Measurements from ENCODE around the gene CDC34. TPM values are rescaled to one million over a fixed set of nuclear protein-coding genes. Genes with fewer than 3 reads are reported as not detected.

CDC34 gene
- total and polyA plus RNA-seq, 9 of the 15 experiments (the other 6 are each of a cell fraction or from before 2014, with no cell fraction given): 0.80 to 203 (median 65.5) TPM

- TF ChIP-seq HLTF (IDR thresholded peaks at IDR 0.05): no peak
- TF ChIP-seq CREB1 (IDR thresholded peaks at IDR 0.05): no peak
- TF ChIP-seq CREB1 (CRISPR knock-in tag; IDR thresholded peaks at IDR 0.05): no peak
- TF ChIP-seq GTF2B (IDR thresholded peaks at IDR 0.05; ENCODE audit: extremely low read depth, insufficient read length): no peak
- no peak for TF ChIP-seq TRIM28 (IDR thresholded peaks at IDR 0.05)
- no peak for TF ChIP-seq MTA3 (IDR thresholded peaks at IDR 0.05; ENCODE audit: borderline replicate concordance)
- TF ChIP-seq RAD21 (CRISPR knock-in tag; conservative IDR thresholded peaks at IDR 0.05 in 1 of 2, IDR thresholded peaks at IDR 0.05 in 1 of 2): no peak
- TF ChIP-seq HDAC1 (IDR thresholded peaks at IDR 0.05): no peak
- no peak for TF ChIP-seq XRCC3 (IDR thresholded peaks at IDR 0.05)
- no peak for TF ChIP-seq CEBPG (CRISPR knock-in tag; IDR thresholded peaks at IDR 0.05)
- no peak for TF ChIP-seq CEBPG (tag; conservative IDR thresholded peaks at IDR 0.05 in 1 of 2, IDR thresholded peaks at IDR 0.05 in 1 of 2)
- TF ChIP-seq SIX5 (IDR thresholded peaks at IDR 0.05; ENCODE audit: borderline replicate concordance in 1 of 2, insufficient read depth in 1 of 2, low read depth in 1 of 2, low read length in 2 of 2): no peak
- no peak for TF ChIP-seq NEUROD1 (IDR thresholded peaks at IDR 0.05; ENCODE audit: borderline replicate concordance, low read depth, low read length, partially characterized antibody)
- TF ChIP-seq PRDM10 (IDR thresholded peaks at IDR 0.05; ENCODE audit: partially characterized antibody): no peak
- 0 out of 2 replicates have a peak, but pooled peaks have one; percentile 0 for TF ChIP-seq ARID4B (CRISPR knock-in tag; IDR thresholded peaks at IDR 0.05)
- no peak for TF ChIP-seq BCOR (IDR thresholded peaks at IDR 0.05)
- no peak for TF ChIP-seq CREB3L1 (IDR thresholded peaks at IDR 0.05; ENCODE audit: borderline replicate concordance, low read depth)
- TF ChIP-seq ZNF408 (CRISPR knock-in tag; IDR thresholded peaks at IDR 0.05; ENCODE audit: low read depth): no peak
- TF ChIP-seq SMARCE1 (IDR thresholded peaks at IDR 0.05): no peak
- no peak for TF ChIP-seq HDGF (IDR thresholded peaks at IDR 0.05)
- TF ChIP-seq SP1 (CRISPR knock-in tag; IDR thresholded peaks at IDR 0.05): peak; percentile 19; the same call in 1 of the 2 replicates
Observed at GRCh38 chr19:573519-573825, 41.9 kb downstream of the CDC34 start (continued).

Data from K562 (cell line).